ENCODE measurements around the gene ESYT2.

Gene ESYT2

GRCh38 chr7:158694650-158695049 lies 134.7 kb downstream of the ESYT2 start:
- no peak for DNase-seq (ENCODE audit: insufficient read length)
- FAIRE-seq: no peak
- no peak for TF ChIP-seq POLR2A (IDR thresholded peaks at IDR 0.05; ENCODE audit: low read depth, low read length)
- no peak for TF ChIP-seq TAF1 (IDR thresholded peaks at IDR 0.05; ENCODE audit: borderline replicate concordance, low read depth, low read length)
- TF ChIP-seq POLR2AphosphoS5 (IDR thresholded peaks at IDR 0.05; ENCODE audit: low read depth, low read length): no peak

- FAIRE-seq: no peak
- DNase-seq (ENCODE audit: insufficient read length): no peak
Measured at GRCh38 chr7:158689488-158689887, 139.8 kb downstream of the ESYT2 start.

GRCh38 chr7:158687406-158687805 lies 141.9 kb downstream of the ESYT2 start:
- no peak for DNase-seq (ENCODE audit: insufficient read length)
- FAIRE-seq: no peak
- peak; percentile 33; the same call in 1 of the 2 replicates for TF ChIP-seq POLR2A (IDR thresholded peaks at IDR 0.05; ENCODE audit: low read depth, low read length)
- TF ChIP-seq TAF1 (IDR thresholded peaks at IDR 0.05; ENCODE audit: borderline replicate concordance, low read depth, low read length): no peak
- TF ChIP-seq POLR2AphosphoS5 (IDR thresholded peaks at IDR 0.05; ENCODE audit: low read depth, low read length): peak; percentile 46; the same call in 1 of the 2 replicates

More at GRCh38 chr7:158689488-158689887, 139.8 kb downstream of the ESYT2 start:
- no peak for TF ChIP-seq POLR2AphosphoS5 (IDR thresholded peaks at IDR 0.05; ENCODE audit: low read depth, low read length)
- TF ChIP-seq POLR2A (IDR thresholded peaks at IDR 0.05; ENCODE audit: low read depth, low read length): no peak
- no peak for TF ChIP-seq TAF1 (IDR thresholded peaks at IDR 0.05; ENCODE audit: borderline replicate concordance, low read depth, low read length)

GRCh38 chr7:158685693-158686092 lies 143.6 kb downstream of the ESYT2 start:
- no peak for FAIRE-seq
- DNase-seq (ENCODE audit: insufficient read length): no peak
- TF ChIP-seq TAF1 (IDR thresholded peaks at IDR 0.05; ENCODE audit: borderline replicate concordance, low read depth, low read length) (no peak), POLR2A (IDR thresholded peaks at IDR 0.05; ENCODE audit: low read depth, low read length) (no peak), POLR2AphosphoS5 (IDR thresholded peaks at IDR 0.05; ENCODE audit: low read depth, low read length) (no peak)

- no peak for TF ChIP-seq POLR2AphosphoS5 (IDR thresholded peaks at IDR 0.05; ENCODE audit: low read depth, low read length)
- no peak for TF ChIP-seq POLR2A (IDR thresholded peaks at IDR 0.05; ENCODE audit: low read depth, low read length)
- DNase-seq (ENCODE audit: insufficient read length) (no peak), FAIRE-seq (no peak)
Measured at GRCh38 chr7:158684329-158684728, 145.0 kb downstream of the ESYT2 start.

- DNase-seq (ENCODE audit: insufficient read length) (no peak), FAIRE-seq (no peak)
- no peak for TF ChIP-seq POLR2A (IDR thresholded peaks at IDR 0.05; ENCODE audit: low read depth, low read length)
Measured at GRCh38 chr7:158683541-158683940, 145.8 kb downstream of the ESYT2 start.

GRCh38 chr7:158682456-158682855 lies 146.9 kb downstream of the ESYT2 start:
- no peak for FAIRE-seq
- TF ChIP-seq TAF1 (IDR thresholded peaks at IDR 0.05; ENCODE audit: borderline replicate concordance, low read depth, low read length) (no peak), POLR2A (IDR thresholded peaks at IDR 0.05; ENCODE audit: low read depth, low read length) (no peak), POLR2AphosphoS5 (IDR thresholded peaks at IDR 0.05; ENCODE audit: low read depth, low read length) (no peak)
- DNase-seq (ENCODE audit: insufficient read length): no peak
